GM19238 (cell line): ENCODE measurements around the gene LIPT2.

Source experiments
- DNase-seq: peaks from one replicate; pipeline ENCODE4 v3.0.0; 2011; ENCODE audit warnings: low spot score; ENCODE audit not compliant: insufficient read length

Gene LIPT2

GRCh38 chr11:74466916-74467885 is 26.3 kb downstream of the LIPT2 start, which contains the start of gene KCNE3:
TSS of gene KCNE3 (minus strand) at chr11:74467549. CDS start at chr11:74457563, 9,986 bp downstream.
- no peak for DNase-seq

GRCh38 chr11:74465291-74465708 is 28.2 kb downstream of the LIPT2 start:
- DNase-seq: no peak

- no peak for DNase-seq
Measured at GRCh38 chr11:74464746-74465145, 28.8 kb downstream of the LIPT2 start.

GRCh38 chr11:74463216-74463615 is 30.3 kb downstream of the LIPT2 start:
- DNase-seq: no peak

GRCh38 chr11:74462631-74463030 is 30.9 kb downstream of the LIPT2 start:
- DNase-seq: no peak

- DNase-seq: no peak
Measured at GRCh38 chr11:74462009-74462408, 31.5 kb downstream of the LIPT2 start.

GRCh38 chr11:74460481-74461154 is 32.9 kb downstream of the LIPT2 start:
- DNase-seq: no peak

- no peak for DNase-seq
Measured at GRCh38 chr11:74460065-74460464, 33.5 kb downstream of the LIPT2 start.

GRCh38 chr11:74459584-74459983 is 33.9 kb downstream of the LIPT2 start:
- DNase-seq: no peak

- no peak for DNase-seq
Measured at GRCh38 chr11:74457356-74457755, 36.2 kb downstream of the LIPT2 start.

GRCh38 chr11:74453373-74453975 is 40.0 kb downstream of the LIPT2 start:
- DNase-seq: peak; percentile 35

- DNase-seq: no peak
Measured at GRCh38 chr11:74452366-74452765, 41.2 kb downstream of the LIPT2 start.

- DNase-seq: no peak
Measured at GRCh38 chr11:74450318-74450717, 43.2 kb downstream of the LIPT2 start.

- peak; percentile 30 for DNase-seq
Measured at GRCh38 chr11:74449369-74449931, 44.1 kb downstream of the LIPT2 start.

GRCh38 chr11:74447720-74448119 is 45.8 kb downstream of the LIPT2 start:
- DNase-seq: no peak

- no peak for DNase-seq
Measured at GRCh38 chr11:74446532-74446938, 47.0 kb downstream of the LIPT2 start.

GRCh38 chr11:74444173-74444826 is 49.2 kb downstream of the LIPT2 start:
- no peak for DNase-seq

GRCh38 chr11:74443071-74443864 is 50.3 kb downstream of the LIPT2 start:
- no peak for DNase-seq

GRCh38 chr11:74442636-74443035 is 50.9 kb downstream of the LIPT2 start:
- no peak for DNase-seq
